Posterior cingulate gyrus (tissue), 11 donors: ENCODE data around the gene MDP1.

ENCODE experiments used
- DNase-seq, 10 donors: peaks; one replicate each; pipeline versions ENCODE4 v3.0.0 to v3.0.0-alpha.2; 2020 to 2021; ENCODE audit warnings: mixed read lengths in 3 of 10
- intact Hi-C: fragments of 100-400 bp; cut with DNase I; formaldehyde crosslinking; loops from one replicate; pipeline ENCODE4 v1.15.1; 2023

MDP1 gene

DNA sequence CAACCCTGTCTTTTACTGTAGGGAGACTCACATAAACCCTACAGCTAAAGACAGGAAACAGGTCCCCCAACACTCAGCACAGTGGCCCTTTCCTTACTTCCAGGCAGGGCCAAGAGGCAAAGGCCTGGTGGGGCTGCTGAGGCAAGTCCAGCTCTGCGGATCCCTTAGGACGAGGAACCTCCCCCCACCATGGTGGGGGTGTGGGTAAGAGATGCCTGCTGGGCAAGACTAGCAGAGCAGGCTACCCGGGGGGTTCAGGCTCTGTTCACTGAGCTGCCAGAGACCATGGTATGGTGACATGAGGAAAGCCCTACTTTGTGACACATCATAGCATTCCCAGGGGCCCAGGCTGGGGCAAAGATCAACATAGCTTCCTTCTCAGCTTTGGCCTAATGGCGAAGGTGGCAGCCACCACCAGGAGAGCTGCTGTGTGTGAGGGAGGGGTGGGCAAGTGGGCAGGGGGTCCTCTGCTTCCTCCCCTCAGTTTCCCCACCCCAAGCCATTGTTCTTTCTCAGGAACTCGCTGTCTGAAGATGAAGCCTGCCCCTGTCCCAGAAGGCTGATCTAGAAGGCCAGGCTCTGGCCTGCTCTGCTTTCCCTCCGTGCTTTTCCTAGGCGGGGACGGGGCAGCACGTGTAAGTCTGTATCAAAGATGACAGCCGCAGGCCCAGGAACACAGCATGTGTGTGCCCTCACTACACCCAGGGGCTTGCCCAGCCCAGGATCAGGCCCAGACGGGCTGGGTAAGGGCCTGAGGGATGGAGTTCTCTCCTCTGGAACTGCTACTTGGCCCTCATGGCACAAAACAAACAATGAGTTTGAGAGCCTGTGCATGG, 36.6 kb upstream of the MDP1 start:
- DNase-seq = peak in 3 of 10 donors; percentile 11 to 72 (median 48)
- intact Hi-C loops = no loop called here

GRCh38 chr14:24251880-24252288, 36.0 kb upstream of the MDP1 start:
- intact Hi-C loops = no loop called here
- no peak for DNase-seq

- peak in 1 of 10 donors; percentile 24 for DNase-seq
- intact Hi-C loops = no loop called here
These were observed 34.5 kb upstream of the MDP1 start for GRCh38 chr14:24250354-24250753.

GRCh38 chr14:24249230-24250021, 33.6 kb upstream of the MDP1 start:
- intact Hi-C loops = loop anchor here (10.0 kb wide), 1 partner anchor 185 kb away; no protein-coding TSS in a partner anchor
- DNase-seq = peak in 1 of 10 donors; percentile 37

GRCh38 chr14:24247422-24247821, 31.6 kb upstream of the MDP1 start:
- peak in 1 of 10 donors; percentile 11 for DNase-seq
- intact Hi-C loops = loop anchor here (10.0 kb wide), 1 partner anchor 187 kb away; no protein-coding TSS in a partner anchor

- peak in 1 of 10 donors; percentile 19 for DNase-seq
- intact Hi-C loops = loop anchor here (10.0 kb wide), 1 partner anchor 188 kb away; no protein-coding TSS in a partner anchor
These were observed 30.9 kb upstream of the MDP1 start for GRCh38 chr14:24246765-24247212.

DNA sequence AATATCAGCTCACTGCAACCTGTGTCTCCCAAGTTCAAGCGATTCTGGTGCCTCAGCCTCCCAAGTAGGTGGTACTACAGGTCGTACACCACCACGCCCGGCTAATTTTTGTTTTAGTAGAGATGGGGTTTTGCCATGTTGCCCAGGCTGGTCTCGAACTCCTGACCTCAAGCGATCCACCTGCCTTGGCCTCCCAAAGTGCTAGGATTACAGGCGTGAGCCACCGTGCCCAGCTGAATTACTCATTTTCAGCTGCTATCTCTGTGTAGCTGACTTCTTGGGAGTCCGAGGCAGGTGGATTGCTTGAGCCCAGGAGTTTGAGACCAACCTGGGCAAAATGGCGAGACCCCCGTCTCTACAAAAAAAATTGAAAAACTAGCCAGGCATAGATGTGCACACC, 29.5 kb upstream of the MDP1 start:
- peak in 1 of 10 donors; percentile 18 for DNase-seq
- intact Hi-C loops = loop anchor here (10.0 kb wide), 1 partner anchor 189 kb away; no protein-coding TSS in a partner anchor

DNA sequence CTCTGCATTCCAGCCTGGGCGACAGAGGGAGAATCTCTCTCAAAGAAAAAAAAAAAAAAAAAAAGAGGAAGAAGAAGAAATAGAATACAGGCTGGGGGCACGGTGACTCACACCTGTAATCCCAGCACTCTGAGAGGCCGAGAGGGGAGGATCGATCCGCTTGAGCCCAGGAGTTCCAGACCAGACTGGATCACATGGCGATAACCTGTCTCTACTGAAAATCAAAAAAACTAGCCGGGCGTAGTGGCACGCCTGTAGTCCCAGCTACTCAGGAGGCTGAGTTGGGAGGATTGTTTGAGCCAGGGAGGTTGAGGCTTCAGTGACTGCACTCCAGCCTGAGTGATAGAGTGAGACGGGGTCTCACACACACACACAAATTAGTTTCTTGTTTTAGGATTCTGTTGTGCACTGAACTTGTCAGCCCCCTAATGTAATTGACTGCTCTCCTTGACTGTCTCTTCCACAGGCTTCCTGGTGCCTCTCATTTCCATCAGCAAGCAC, 27.5 kb upstream of the MDP1 start:
- intact Hi-C loops = loop anchor here (2.0 to 10.0 kb wide), 3 partner anchors 27 to 191 kb away; partner anchors contain the start of gene RABGGTA
- peak in 2 of 10 donors; percentile 10 to 28 for DNase-seq

DNA sequence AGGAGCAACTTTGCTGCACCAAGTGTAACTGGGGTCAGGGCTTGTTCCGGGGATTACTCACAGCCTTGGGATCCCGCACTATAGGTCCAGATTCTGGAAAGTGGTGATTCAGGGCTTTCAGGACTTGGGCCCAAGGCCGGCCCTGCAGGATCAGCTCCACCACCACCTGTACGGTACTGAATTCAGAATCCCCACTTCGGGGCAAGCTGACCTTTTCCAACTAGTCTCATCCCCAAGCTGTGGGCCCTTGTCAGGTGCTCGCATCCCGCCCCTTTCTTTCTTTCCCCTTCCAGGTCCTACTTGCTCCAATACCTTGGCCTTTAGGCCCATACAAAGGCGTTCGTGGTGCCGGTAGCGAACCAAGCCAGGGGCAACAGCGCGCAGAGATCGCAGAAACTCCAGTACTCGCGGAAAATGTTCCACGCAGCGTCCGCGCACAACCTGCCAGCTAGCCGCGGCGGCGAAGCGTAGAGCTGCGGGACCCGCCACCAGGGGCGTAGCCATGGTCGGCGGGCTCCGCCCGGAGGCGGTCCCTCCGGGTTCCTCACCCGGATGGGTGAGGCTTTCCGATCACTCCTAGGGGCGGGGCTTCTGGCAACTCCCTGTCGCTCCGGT, 26.1 kb upstream of the MDP1 start:
- DNase-seq = peak in 8 of 10 donors; percentile 83 to 98 (median 90)
- intact Hi-C loops = loop anchor here (1.0 to 10.0 kb wide), 4 partner anchors 10 to 193 kb away; partner anchors contain the start of genes GMPR2, NEDD8 and RABGGTA

- intact Hi-C loops = loop anchor here (10.0 kb wide), 1 partner anchor 194 kb away; no protein-coding TSS in a partner anchor
- no peak for DNase-seq
These were observed 24.4 kb upstream of the MDP1 start for GRCh38 chr14:24240110-24240918.

- intact Hi-C loops = no loop called here
- DNase-seq = no peak
These were observed 22.7 kb upstream of the MDP1 start for GRCh38 chr14:24238527-24239037.

GRCh38 chr14:24238123-24238522, 22.3 kb upstream of the MDP1 start:
- intact Hi-C loops = no loop called here
- no peak for DNase-seq

- intact Hi-C loops = no loop called here
- DNase-seq = no peak
These were observed 21.6 kb upstream of the MDP1 start for GRCh38 chr14:24237463-24237955.

- intact Hi-C loops = no loop called here
- DNase-seq = no peak
These were observed 21.0 kb upstream of the MDP1 start for GRCh38 chr14:24236689-24237462.

DNA sequence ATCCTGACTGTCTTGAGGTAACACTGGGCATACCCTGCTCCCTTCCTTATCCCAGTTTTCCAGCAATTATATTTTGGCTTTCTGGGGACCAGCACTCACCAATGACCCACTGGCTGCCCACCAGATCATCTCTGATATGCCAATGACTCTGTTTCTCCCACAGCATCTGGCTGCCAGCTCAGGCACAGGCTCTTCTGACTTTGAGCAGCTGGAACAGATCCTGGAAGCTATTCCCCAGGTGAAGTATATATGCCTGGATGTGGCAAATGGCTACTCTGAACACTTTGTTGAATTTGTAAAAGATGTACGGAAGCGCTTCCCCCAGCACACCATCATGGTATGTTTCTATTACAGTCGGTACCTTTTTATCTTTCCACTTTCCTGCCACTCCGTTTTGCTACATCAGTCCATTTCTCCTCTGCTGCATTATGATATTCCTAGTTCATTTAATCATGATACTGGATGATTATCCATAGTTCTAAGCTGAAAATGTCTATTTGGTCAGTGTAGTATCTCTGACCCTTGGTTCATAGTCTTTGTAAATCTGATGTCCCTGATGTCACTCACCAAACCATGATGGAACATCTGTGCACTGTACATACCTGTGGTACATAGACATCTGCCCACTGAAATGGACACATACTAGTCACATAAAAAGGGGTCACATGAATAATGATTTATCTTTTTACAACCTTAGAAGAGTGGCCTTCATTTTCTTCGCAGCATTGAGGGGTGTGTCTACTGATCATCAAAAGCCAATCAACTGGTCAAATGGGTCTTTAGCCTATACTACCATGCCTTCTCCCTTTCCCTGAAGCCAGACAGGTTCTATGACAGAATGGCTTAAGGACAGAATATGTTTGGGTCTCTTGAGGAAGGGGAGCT, 20.2 kb upstream of the MDP1 start:
- intact Hi-C loops = no loop called here
- DNase-seq = no peak

GRCh38 chr14:24234095-24235005, 18.5 kb upstream of the MDP1 start:
- DNase-seq = no peak
- intact Hi-C loops = no loop called here
